OCI-LY1 (cell line): ENCODE measurements around the gene PUM2.

Source experiments
- H2AFZ ChIP-seq: fragments of 200-600 bp; sonication (generic), shearing (Covaris generic); 2 replicates; pipeline ENCODE4 v1.6.0; 2014; ENCODE audit warnings: antibody characterized with exemption, mild to moderate bottlenecking, low read length
- H3F3A ChIP-seq: fragments of 200-600 bp; sonication (generic), shearing (Covaris generic); 2 replicates; pipeline ENCODE4 v1.6.0; 2014; ENCODE audit warnings: mild to moderate bottlenecking, antibody characterized with exemption, low read length, moderate library complexity; ENCODE audit not compliant: insufficient read depth
- H3K27ac ChIP-seq: fragments of 200-600 bp; sonication (generic); 2 replicates; pipeline ENCODE4 v1.5.1; 2014; ENCODE audit warnings: low read length, mixed run types, mild to moderate bottlenecking, low read depth; ENCODE audit not compliant: poor library complexity, severe bottlenecking
- H3K27me3 ChIP-seq: fragments of 200-600 bp; sonication (generic); 2 replicates; pipeline ENCODE4 v1.6.0; 2014; ENCODE audit warnings: antibody characterized with exemption, mild to moderate bottlenecking, low read length, moderate library complexity; ENCODE audit not compliant: insufficient read depth
- H3K36me3 ChIP-seq: fragments of 200-600 bp; sonication (generic); 2 replicates; pipeline ENCODE4 v1.6.1; 2014; ENCODE audit warnings: mild to moderate bottlenecking, antibody characterized with exemption, low read length, moderate library complexity, mixed read lengths; ENCODE audit not compliant: insufficient read depth
- H3K4me1 ChIP-seq: fragments of 200-600 bp; sonication (generic); 2 replicates; pipeline ENCODE4 v1.5.1; 2014; ENCODE audit warnings: mild to moderate bottlenecking, low read length, moderate library complexity; ENCODE audit not compliant: insufficient read depth, severe bottlenecking
- H3K4me2 ChIP-seq: fragments of 200-600 bp; sonication (generic), shearing (Covaris generic); 2 replicates; pipeline ENCODE4 v1.6.1; 2014; ENCODE audit warnings: low read length
- H3K4me3 ChIP-seq: fragments of 200-600 bp; sonication (generic); 2 replicates; pipeline ENCODE4 v1.5.1; 2014; ENCODE audit warnings: low read length, low read depth, mild to moderate bottlenecking, mixed read lengths; ENCODE audit not compliant: poor library complexity, severe bottlenecking
- H3K79me2 ChIP-seq: fragments of 200-600 bp; shearing (Covaris generic); 2 replicates; pipeline ENCODE4 v1.6.1; 2016; ENCODE audit warnings: mixed run types, low read length, mixed read lengths; ENCODE audit not compliant: insufficient read depth
- H3K9ac ChIP-seq: fragments of 200-600 bp; sonication (generic), shearing (Covaris generic); 2 replicates; pipeline ENCODE4 v1.6.1; 2014; ENCODE audit warnings: mild to moderate bottlenecking, low read length, mixed read lengths
- H3K9me2 ChIP-seq: fragments of 200-600 bp; sonication (generic), shearing (Covaris generic); 2 replicates; pipeline ENCODE4 v1.6.1; 2014; ENCODE audit warnings: low read depth, mild to moderate bottlenecking, low read length, mixed read lengths
- H3K9me3 ChIP-seq: fragments of 200-600 bp; shearing (Covaris generic); 2 replicates; pipeline ENCODE4 v1.6.1; 2014; ENCODE audit warnings: low read length, mixed read lengths
- H4K20me1 ChIP-seq: fragments of 200-600 bp; sonication (generic), shearing (Covaris generic); 2 replicates; pipeline ENCODE4 v1.6.0; 2016; ENCODE audit warnings: mild to moderate bottlenecking, low read length; ENCODE audit not compliant: insufficient read depth
- CTCF ChIP-seq: fragments of 200-600 bp; sonication (generic), shearing (Covaris generic); IDR thresholded peaks from 2 replicates; pipeline ENCODE4 v1.5.1; 2017; ENCODE audit warnings: mild to moderate bottlenecking, antibody characterized with exemption, low read length, moderate library complexity, mixed read lengths
- EZH2 ChIP-seq: fragments of 200-600 bp; sonication (generic), shearing (Covaris generic); IDR thresholded peaks from 2 replicates; pipeline ENCODE4 v1.8.0; 2017; ENCODE audit warnings: borderline replicate concordance, mixed run types, mild to moderate bottlenecking, antibody characterized with exemption, low read length, moderate library complexity, mixed read lengths

Gene PUM2

GRCh38 chr2:20398956-20399567, 48.4 kb upstream of the PUM2 start:
- no peaks in the 10 kb centered on the region for H3F3A ChIP-seq
- no peak overlapping the region for H3K9ac ChIP-seq
- no peaks in the 10 kb centered on the region for H4K20me1 ChIP-seq
- H3K4me3 ChIP-seq, result no peak overlapping the region
- H3K27ac ChIP-seq, result no peak overlapping the region
- no peak for TF ChIP-seq CTCF
- no peak for TF ChIP-seq EZH2
- no peaks in the 10 kb centered on the region for H3K9me2 ChIP-seq
- no peak overlapping the region for H2AFZ ChIP-seq
- H3K79me2 ChIP-seq, result no peaks in the 10 kb centered on the region
- no peaks in the 10 kb centered on the region for H3K4me1 ChIP-seq
- H3K4me2 ChIP-seq, result no peak overlapping the region
- H3K27me3 ChIP-seq, result no peaks in the 10 kb centered on the region; the same call in 1 of the 2 replicates
- H3K9me3 ChIP-seq, result no peaks in the 10 kb centered on the region
- H3K36me3 ChIP-seq, result no peaks in the 10 kb centered on the region

- Histone ChIP-seq H3F3A (no peaks in the 10 kb centered on the region), H3K27me3 (peaks cover 2% of the 10 kb centered on the region; the same call in 1 of the 2 replicates), H3K4me3 (no peak overlapping the region), H3K9ac (no peak overlapping the region), H3K79me2 (no peaks in the 10 kb centered on the region), H3K36me3 (no peaks in the 10 kb centered on the region), H3K9me2 (no peaks in the 10 kb centered on the region), H3K9me3 (no peaks in the 10 kb centered on the region), H4K20me1 (no peaks in the 10 kb centered on the region), H3K4me1 (no peaks in the 10 kb centered on the region), H2AFZ (no peak overlapping the region), H3K4me2 (no peak overlapping the region), H3K27ac (no peak overlapping the region)
- no peak for TF ChIP-seq CTCF
- TF ChIP-seq EZH2, result no peak
Observed at GRCh38 chr2:20397811-20398447, 47.3 kb upstream of the PUM2 start.

- H4K20me1 ChIP-seq, result no peaks in the 10 kb centered on the region
- TF ChIP-seq CTCF (no peak), EZH2 (no peak)
- no peak overlapping the region for H2AFZ ChIP-seq
- no peaks in the 10 kb centered on the region for H3F3A ChIP-seq
- H3K4me1 ChIP-seq, result no peaks in the 10 kb centered on the region
- H3K79me2 ChIP-seq, result no peaks in the 10 kb centered on the region
- H3K4me3 ChIP-seq, result no peak overlapping the region
- H3K27ac ChIP-seq, result no peak overlapping the region
- no peaks in the 10 kb centered on the region for H3K9me3 ChIP-seq
- no peak overlapping the region for H3K4me2 ChIP-seq
- no peak overlapping the region for H3K9ac ChIP-seq
- H3K27me3 ChIP-seq, result peaks cover 4% of the 10 kb centered on the region; the same call in 1 of the 2 replicates
- no peaks in the 10 kb centered on the region for H3K9me2 ChIP-seq
- H3K36me3 ChIP-seq, result no peaks in the 10 kb centered on the region
Observed at GRCh38 chr2:20396356-20397000, 45.8 kb upstream of the PUM2 start.
